ENCODE data around the gene TBC1D20. TPM values are rescaled to one million over a fixed set of nuclear protein-coding genes. Genes with fewer than 3 reads are reported as not detected.

TBC1D20 gene
- polyA plus RNA-seq, 1 donor: 28.1 TPM

DNA sequence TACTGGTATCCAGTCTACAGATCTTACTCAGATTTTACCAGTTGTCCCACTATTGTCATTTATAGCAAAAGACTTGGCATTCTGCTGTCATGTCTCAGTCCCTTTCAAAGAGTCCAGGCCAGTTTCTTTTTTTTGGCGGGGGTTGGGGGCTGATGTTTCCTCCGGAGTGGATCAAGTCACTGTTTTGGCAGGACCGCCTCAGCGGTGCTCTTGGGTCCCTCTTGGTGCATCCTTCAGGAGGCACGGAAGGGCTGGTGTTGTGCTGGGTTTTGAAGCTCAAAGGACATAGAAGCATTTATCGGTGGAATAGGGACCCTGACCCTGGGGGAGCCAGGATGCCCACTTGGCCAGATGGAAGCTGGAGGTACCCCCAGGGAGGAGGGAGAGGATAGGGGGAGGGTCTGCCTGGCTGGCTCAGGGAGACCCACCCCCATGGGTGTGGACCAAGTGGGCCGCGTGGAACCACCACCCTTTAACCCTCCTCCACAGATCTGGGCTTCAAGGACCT, 43.4 kb downstream of the TBC1D20 start:
- DNase-seq: no peak

DNA sequence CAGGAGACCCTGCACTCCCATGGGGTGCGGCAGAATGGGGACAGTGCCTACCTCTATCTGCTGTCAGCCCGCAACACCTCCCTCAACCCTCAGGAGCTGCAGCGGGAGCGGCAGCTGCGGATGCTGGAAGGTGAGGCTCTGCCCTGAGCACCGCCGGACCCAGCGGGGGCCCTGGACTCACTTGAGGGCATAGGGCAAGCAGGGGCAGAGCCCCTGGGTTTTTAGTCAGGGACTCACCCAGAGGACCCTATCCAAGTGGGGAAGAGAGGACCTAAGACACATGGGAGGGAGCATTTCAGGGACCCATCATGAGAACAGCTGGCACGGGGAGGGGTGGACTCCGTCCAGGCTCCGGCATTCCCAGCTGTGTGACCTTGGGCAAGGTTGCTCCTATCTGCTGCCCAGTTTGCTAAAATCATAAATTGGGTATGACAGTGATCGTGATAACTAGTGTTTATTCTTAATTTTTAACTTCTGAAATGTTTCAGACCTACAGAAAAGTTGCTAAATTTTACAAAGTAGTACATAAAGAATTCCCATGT, 44.5 kb downstream of the TBC1D20 start:
- no peak for DNase-seq

DNA sequence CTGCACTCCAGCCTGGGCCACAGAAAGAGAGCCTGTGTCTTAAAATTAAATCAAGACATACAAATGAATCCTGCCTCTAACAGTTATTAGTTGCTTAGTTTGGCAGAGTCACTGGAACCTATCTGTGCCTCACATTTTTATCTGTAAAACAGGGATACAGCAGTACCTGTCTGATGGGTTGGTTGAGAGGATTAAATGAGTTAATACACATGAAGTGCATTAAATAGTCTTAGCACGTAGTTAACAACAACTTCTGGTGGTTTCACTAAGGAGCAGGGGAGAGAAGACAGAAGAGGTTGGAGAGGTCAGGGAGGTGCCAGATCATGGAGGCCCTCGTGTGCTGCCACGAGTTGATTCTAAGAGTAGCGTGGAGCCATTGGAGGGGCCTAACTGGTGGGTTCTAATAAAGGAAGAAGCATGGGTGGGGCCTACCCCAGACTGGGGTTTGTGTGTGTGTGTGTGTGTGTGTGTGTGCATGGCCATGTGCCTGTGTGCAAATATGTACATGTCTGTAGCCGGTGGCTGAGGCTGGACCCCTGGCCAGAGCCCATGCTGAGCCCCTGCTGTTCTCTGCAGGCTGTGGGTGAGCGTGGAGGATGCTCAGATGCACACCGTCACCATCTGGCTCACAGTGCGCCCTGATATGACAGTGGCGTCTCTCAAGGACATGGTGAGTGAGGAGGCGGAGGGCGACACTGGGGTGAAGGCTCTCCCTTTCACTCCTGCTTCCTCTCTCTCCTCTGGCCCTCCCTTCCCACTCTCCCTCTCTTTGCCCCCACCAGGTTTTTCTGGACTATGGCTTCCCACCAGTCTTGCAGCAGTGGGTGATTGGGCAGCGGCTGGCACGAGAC, 45.2 kb downstream of the TBC1D20 start:
- no peak for DNase-seq

DNA sequence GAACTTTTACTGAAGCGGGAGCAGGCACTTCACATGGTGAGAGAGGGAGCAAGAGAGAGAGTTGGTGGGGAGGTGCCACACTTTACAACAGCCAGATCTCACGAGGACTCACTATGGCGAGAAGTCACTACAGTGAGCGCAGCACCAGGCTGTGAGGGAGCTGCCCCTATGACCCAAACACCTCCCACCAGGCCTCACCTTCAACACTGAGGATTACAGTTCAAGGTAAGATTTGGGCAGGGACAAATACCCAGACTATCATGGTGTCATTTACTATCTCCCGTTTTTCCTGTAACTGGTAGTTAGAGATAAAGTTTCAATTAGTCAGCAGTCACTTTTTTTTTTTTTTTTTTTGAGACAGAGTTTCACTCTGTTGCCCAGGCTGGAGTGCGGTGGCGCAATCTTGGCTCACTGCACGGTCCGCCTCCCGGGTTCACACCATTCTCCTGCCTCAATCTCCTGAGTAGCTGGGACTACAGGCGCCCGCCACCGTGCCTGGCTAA, 46.5 kb downstream of the TBC1D20 start:
- DNase-seq: no peak

DNA sequence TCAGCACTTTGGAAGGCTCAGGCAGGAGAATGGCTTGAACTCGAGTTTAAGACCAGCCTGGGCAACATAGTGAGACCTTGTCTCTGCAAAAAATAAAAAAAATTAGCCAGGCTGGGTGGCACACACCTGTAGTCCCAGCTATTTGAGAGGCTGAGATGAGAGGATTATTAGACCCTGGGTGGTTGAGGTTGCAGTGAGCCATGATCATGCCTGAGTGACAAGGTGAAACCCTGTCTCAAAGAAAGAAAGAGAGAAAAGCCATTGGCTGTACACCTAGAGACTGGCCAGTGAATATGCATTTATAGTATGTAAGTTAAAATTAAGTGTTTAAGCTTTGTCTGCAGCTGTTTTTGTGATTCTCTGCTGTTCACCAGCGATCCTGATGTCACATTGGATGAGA, 48.2 kb downstream of the TBC1D20 start:
- DNase-seq: no peak

DNA sequence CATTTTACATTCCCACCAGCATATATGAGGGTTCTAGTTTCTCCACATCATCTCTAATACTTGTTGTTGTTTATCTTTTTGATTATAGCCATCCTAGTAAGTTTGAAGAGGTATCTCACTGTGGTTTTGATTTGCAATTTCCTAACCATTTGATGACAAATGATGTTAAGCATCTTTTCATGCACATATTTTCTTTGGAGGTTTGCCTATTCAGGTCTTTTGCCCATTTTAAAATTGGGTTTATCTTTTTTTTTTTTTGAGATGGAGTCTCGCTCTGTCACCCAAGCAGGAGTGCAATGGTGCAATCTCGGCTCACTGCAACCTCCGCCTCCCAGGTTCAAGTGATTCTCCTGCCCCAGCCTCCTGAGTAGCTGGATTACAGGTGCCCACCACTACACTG, 50.3 kb downstream of the TBC1D20 start:
- no peak for DNase-seq

- no peak for DNase-seq
These were observed 52.4 kb downstream of the TBC1D20 start for GRCh38 chr20:409697-410559.

DNA sequence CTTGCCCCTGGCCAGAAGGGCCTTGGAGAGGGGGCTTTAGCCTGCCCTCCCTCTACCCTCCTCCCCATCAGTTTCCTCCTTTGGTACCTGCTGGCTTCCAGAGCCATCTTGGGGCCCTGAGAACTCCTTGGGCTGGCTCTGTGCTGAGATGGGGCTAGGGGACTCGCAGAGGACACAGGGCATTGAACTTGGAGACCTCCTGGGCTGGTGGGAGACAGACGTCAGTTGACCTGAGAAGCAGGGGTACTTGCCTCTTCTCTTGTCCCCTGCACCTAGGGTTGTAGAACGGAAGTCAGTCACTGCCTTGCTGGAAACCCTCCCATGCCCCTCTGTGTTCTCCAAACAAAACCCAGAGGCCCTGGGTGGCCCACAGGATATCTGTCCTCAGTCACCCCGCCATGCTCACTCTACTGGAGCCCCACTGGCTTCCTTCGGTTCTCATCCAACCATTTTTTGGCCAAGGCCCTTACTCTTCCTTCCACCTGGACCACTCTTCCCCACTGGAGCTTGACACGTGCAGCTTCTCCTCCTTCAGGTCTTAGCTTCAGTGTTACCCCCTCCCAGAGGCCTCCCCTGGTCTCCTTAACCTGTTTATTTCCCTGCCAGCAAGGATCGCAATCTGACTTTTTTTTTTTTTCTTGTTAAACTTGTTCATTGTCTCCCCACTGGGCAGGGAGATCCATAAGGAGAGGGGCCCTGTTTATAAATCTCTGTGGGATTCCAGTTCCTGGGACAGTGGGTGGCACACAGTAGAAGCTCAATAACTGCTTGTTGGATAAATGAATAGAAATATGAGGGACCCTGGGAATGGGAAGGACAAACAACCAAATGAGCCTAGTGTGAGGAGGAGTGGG, 53.3 kb downstream of the TBC1D20 start:
- no peak for DNase-seq

GRCh38 chr20:407953-408842, 54.1 kb downstream of the TBC1D20 start, which contains the start of gene RBCK1:
Gene RBCK1, plus strand, starts transcription at chr20:408299. Its CDS starts 459 bp downstream, at chr20:408758.
- DNase-seq: peak; percentile 89

DNA sequence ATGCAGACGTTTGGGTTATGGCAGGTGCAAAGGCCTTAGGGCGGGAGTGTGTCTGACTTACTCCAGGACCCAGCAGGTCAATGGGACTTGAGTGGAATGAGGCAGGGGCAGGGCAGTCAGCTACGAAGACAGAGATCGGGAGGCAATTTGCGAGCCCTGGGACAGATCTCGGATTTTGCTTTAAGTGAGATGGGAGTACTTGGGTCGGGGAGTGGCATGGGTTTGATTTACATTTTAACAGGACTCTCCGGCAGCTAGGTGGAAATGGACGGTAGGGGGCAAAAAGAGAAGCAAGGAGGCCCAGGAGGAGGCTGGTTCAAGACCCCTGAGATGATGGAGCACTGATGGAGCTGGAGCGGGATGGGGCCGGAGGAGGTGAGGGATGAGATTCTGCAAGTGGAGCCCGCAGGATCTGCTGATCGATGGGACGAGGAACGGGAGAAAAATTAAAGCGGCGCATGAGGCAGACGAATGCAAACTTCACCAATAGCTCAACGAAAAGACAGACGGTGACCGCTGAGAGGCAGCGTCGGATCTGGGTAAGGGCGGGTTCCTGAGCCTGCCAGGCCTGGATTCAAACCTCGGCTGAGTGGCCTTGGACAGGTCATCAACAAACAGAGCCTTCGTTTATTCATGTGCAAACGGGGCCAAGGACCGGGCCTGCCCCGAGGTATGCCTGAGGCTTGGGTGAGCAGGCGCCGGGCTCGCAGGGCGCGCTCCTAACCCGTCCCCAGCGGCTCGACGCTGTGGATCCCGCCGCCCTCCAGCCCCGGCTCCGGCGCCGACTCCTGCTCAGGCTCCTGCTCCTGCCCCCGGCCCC, 55.0 kb downstream of the TBC1D20 start:
- DNase-seq: peak; percentile 78

- no peak for DNase-seq
These were observed 55.9 kb downstream of the TBC1D20 start for GRCh38 chr20:406200-407132.

DNA sequence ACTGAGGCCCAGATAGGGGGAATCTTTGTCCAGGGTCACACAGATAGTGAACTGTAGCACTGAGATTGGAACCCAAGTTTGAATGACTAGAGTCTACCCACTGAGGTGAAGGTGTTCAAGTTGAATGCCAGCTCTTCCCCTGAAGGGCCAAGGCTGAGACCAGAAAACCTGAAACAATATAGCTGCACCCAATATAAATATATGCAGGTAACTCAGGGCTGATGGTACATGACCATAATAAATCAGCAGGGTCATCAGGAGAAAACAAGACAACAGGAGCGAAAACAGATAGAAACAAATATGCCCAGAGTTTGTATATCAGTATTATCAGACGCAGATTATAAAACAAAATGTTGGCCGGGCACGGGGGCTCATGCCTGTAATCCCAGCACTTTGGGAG, 58.2 kb downstream of the TBC1D20 start:
- DNase-seq: no peak

DNA sequence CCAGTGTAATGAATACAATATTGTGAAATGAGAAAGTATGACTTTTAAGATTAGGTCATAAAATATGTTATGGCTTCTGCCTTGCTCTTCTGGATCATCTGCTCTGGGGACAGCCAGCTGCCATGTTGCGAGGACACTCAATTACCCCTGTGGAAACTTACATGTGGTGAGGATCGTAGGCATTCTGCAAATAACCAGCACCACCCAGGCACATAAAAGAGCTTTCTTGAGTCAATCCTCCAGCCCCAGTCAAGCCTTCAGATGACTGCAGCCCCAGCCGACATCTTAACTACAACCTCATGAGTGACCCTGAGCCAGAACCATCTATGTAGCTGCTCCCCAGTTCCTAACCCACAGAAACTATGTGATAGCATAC, 58.8 kb downstream of the TBC1D20 start:
- DNase-seq: no peak

GRCh38 chr20:402898-403581, 59.3 kb downstream of the TBC1D20 start:
- no peak for DNase-seq

DNA sequence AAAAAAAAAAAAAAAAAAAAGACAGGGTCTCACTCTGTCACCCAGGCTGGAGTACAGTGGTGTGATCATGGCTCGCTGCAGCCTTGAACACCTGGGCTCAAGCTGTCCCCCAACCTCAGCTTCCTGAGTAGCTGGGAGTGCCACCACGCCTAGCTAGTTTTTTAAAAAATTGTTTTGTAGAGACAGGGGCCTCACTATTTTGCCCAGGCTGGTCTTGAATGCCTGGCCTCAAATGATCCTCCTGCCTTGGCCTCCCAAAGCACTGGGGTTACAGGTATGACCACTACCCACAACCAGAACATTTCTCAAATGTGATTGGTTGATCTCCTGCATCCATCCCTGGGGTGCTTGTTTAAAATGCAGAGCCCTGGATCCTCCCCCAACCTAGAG, 59.8 kb downstream of the TBC1D20 start:
- DNase-seq: no peak

DNA sequence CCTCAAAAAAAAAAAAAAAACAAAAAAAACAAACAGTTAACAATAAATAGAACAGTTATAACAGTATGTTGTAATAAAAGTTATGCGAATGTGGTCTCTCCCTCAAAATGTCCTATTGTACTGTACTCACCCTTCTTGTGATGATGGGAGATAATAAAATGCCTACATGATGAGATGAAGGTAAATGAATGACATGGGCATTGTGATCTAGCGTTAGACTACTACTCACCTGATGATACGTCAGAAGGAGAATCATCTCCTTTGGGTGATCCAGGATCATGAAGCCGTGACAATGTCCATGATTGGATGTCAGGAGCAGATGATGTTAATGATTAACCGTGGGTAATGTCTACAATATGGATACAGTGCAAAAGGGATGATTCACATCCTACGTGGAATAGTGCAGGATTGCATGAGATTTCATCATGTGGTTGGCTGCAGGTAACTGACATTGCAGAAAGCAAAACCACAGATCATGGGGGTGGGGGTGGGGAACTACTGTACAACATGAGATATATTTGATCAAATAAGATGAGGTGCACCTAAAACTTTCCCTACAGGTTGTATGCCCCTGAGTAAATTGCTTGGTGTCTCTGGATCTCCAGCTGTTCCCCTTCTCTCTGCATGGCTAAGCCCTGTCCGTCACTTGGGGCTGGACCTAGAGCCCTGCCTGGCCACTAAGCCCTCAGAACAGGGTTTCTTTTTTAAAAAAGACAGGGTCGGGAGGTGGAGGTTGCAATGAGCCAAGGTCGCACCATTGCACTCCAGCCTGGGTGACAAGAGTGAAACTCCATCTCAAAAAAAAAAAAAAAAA, 60.4 kb downstream of the TBC1D20 start:
- no peak for DNase-seq

Measured in hindlimb muscle (tissue), 1 donor.